ENCODE data around the gene PAPPA.

PAPPA gene

GRCh38 chr9:116355153-116355921 is 201.7 kb downstream of the PAPPA start:
- DNase-seq = no peak

GRCh38 chr9:116358251-116358650 is 204.7 kb downstream of the PAPPA start:
- DNase-seq = no peak

GRCh38 chr9:116360016-116360415 is 206.4 kb downstream of the PAPPA start:
- DNase-seq = no peak

- DNase-seq = no peak
These were observed 207.4 kb downstream of the PAPPA start for GRCh38 chr9:116360989-116361388.

- DNase-seq = no peak
These were observed 208.0 kb downstream of the PAPPA start for GRCh38 chr9:116361547-116361946.

GRCh38 chr9:116362493-116362892 is 208.9 kb downstream of the PAPPA start:
- no peak for DNase-seq

GRCh38 chr9:116365056-116365471 is 211.5 kb downstream of the PAPPA start:
- DNase-seq = no peak

- DNase-seq = no peak
These were observed 212.7 kb downstream of the PAPPA start for GRCh38 chr9:116366241-116366640.

- no peak for DNase-seq
These were observed 215.1 kb downstream of the PAPPA start for GRCh38 chr9:116368680-116369079.

GRCh38 chr9:116369706-116370105 is 216.1 kb downstream of the PAPPA start:
- no peak for DNase-seq

GRCh38 chr9:116370556-116370955 is 217.0 kb downstream of the PAPPA start:
- DNase-seq = no peak

GRCh38 chr9:116372081-116372673 is 218.6 kb downstream of the PAPPA start:
- no peak for DNase-seq

- DNase-seq = no peak
These were observed 219.2 kb downstream of the PAPPA start for GRCh38 chr9:116372786-116373185.

GRCh38 chr9:116377179-116377798 is 223.7 kb downstream of the PAPPA start:
- no peak for DNase-seq

- DNase-seq = no peak
These were observed 225.3 kb downstream of the PAPPA start for GRCh38 chr9:116378873-116379272.

- no peak for DNase-seq
These were observed 226.2 kb downstream of the PAPPA start for GRCh38 chr9:116379821-116380220.

GRCh38 chr9:116380496-116380995 is 227.0 kb downstream of the PAPPA start:
- DNase-seq = no peak

GRCh38 chr9:116381350-116381749 is 227.8 kb downstream of the PAPPA start:
- no peak for DNase-seq

GRCh38 chr9:116382053-116382452 is 228.5 kb downstream of the PAPPA start:
- no peak for DNase-seq

- no peak for DNase-seq
These were observed 229.5 kb downstream of the PAPPA start for GRCh38 chr9:116383133-116383532.

GRCh38 chr9:116383936-116384335 is 230.3 kb downstream of the PAPPA start:
- DNase-seq = no peak

GRCh38 chr9:116387934-116388698 is 234.5 kb downstream of the PAPPA start:
- DNase-seq = no peak

Measured in T-helper 9 cell (primary cell).